ENCODE results near the gene TRIM40.

DNA sequence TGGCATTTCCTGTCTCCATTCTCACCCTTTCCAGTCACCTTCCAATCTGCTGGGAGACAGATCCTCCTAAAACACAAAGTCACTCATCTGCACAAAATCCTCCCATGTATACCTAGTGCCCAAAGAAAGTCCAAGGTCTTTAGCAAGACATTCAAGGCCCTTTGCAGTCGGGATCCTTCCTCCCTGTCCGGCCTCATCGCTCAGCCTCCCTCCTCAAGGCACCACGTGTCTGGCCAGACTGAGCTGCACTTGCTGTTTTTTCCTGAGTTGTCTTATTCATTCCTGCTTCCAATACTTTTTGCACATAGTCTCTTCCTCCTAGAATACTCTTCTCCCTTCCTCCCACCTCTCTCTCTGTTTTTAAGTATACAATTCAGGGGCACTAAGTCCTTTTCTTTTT lies 28.8 kb downstream of the TRIM40 start:
- TF ChIP-seq POLR2A (IDR thresholded peaks at IDR 0.05) (no peak), CTCF (IDR thresholded peaks at IDR 0.05 in 4 of 5, conservative IDR thresholded peaks at IDR 0.05 in 1 of 5) (no peak)
